Middle frontal gyrus (tissue), 1 donor: ENCODE data around the gene TNFRSF1A.
"Not testable (repeated sequence)": the region's sequence is repeated elsewhere in the genome, so short reads cannot be mapped to it uniquely, and the experiment has no call there.

ENCODE experiments used
- DNase-seq: peaks from one replicate; pipeline ENCODE4 v3.0.0-alpha.2; 2015; ENCODE audit warnings: low spot score; ENCODE audit errors: extremely low spot score

The TNFRSF1A gene

DNA sequence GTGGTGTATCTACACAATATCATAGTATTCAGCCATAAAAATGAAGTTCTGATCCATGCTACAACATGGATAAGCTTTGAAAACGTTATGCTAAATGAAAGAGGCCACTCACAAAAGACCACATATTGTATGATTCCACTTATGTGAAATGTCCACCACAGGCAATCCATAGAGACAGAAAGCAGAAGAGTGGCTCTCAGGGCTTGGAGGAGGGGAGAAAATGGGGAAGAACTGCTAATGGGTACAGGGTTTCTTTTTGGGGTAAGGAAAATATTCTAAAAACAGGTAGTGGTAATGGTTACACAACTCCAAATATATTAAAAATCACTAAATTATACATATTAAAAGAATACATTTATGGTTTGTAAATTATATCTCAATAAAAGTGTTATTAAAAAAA lies 17.0 kb upstream of the TNFRSF1A start:
- DNase-seq, result no peak

DNA sequence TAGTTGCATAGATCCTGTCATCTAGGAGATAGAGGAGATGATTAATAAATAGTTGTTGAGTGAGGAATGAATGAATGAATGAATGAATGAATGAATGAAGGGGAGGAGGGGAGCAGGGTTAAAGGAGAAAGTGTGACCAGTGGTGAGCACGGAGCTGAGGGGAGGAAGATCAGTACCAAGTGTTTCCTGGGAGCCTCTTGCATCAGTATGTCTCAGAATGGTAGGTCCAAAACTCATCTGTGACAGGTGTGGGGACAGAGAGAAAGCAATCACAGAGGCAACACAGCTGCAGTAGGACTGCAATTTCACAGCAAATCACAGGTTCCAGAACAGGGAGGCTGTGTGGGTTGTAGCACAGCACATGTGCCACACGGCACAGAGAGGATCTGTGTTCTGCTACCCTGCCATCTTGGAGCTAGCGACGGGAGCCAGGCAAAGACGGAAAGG lies 14.5 kb upstream of the TNFRSF1A start:
- DNase-seq, result no peak

DNA sequence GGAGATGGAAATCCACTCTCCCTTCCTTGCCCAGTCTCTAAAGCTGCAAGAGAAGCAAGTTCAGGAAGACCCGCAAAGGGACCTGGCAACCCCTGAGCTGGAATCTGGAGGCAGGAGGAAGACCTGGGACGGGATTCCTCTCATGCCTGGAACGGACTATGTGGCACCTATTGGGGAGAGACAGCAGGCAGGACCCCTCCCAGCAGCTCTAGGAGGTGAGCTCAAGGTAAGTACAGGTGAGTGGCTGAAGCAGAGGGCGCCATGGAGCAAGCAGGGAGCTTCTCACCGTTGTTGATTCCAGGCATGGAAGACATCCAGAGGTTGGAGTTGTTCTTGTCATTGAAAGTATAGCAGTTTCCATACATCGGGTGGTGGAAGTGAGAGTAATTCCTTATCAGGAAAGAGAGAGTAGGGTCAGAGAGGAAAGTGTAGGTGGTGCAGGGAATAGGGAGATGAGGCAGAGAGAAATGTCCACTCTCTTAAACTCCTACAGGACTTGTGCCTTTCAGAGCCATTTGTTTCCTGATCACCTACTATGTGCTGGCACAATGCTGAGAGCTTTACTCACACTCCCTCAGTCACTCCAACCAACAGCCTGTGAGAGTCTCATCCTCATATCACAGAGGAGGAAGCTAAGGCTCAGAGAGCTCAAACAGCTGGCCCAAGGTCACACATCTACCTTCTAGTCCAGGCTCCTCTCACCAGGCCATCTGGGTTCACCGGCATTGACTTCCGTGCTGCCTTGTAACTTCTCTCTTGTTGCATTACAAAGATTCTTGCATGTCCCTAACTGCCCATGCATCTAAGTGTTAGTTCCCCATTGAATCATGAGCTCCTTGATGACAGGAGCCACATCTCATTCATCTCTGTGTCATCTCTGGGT lies 13.9 kb upstream of the TNFRSF1A start:
- no peak for DNase-seq

DNA sequence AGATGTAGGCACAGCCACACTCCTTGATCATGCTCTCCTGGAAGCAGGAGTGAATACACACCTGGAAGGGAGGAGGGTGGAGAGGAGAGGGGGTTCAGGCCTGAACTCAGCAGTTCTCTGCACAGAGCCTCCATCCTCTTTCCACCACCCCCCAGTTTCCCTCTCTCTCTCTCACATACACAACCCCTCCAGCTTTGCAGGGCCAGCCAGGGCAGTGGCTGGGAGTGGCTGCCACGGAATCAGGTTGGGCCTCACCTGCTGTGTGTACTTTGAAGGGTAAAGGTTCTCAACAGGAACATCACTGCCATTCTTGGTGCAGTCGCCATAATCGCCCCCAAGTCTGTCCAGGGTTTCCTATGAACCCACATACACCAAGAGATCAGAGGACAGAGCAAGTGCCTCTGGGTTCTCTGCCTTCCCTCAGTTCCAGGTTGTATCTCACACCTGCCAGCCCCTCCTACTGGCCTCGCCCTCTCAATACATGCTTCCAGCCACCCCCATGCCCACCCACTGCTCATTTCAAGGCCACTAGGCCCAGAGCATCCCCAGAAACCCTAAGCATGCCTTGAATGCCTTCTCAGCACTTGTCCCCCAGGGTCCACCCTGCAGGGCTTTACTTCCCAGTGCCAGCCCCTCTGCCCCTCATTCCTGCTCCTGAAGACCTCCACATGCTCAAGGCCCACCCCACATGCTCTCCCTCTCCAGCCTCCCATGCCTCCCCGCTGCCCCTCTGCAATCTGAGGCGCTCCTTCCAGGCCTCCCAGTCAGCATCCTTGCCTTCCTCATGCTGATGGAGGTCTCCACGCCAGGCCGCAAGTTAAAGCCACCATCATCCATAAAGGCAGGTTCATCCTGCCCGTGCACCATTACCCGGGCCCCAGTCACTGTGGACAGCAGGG lies 12.9 kb upstream of the TNFRSF1A start:
- DNase-seq, result no peak

DNA sequence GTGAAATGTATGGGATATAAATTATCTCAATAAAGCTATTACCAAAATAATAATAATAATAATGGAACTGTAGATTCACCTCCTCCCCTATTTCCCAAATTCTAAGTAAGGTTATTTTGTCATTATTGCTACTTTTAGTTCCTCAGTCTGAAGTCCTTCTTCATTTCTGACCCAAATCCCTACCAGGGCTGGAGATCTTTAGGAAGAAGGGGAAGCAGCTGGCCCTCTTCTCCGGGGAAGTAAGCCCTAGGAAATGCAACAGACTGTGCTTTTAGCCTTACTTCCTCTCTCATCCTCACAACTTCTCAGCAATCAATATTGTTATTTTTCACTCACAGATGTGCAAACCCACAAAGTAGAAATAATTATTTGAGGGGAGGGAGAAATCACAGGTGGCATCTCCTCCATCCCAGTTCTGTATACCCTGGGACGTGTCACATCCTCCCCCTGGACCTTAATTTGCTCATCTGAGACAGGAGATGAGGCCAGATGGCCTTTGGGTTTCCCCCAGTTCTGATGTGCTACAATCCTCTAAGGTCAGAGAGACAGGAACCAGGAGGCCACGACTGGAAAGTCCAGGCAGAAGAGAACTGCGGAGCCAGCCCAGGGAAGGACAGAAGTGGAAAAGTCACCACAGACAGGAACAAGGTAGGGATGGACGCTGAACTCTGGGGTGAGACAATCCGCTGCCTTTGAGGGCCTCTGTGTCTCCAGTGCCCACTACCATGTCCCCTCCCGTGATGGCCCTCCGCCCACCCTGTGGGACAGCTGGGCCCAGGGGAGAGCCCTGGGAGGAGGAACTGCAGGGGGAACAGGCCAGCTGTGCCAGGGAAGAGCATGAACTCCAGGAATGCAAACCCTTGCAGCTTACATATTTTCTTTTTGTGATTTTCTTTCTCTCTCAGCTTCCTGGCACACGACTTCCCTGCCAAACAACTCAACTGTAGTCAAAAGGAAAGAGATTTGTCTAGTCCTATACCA lies 10.6 kb upstream of the TNFRSF1A start:
- no peak for DNase-seq

DNA sequence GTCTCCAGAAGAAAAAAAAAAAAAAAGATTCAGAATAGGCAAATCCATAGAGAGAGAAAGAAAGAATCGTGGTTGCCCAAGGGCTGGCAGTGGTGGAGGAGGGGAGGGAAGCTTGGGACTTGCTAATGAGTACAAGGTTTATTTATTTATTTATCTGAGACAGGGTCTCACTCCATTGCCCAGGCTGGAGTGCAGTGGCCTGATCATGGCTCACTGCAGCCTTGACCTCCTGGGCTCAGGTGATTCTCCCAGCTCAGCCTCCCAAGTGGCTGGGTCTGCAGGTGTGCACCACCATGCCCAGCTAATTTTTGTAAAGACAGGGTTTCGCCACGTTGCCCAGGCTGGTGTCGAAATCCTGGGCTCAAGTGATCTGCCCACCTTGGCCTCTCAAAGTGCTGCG lies 9.7 kb upstream of the TNFRSF1A start:
- no peak for DNase-seq

DNA sequence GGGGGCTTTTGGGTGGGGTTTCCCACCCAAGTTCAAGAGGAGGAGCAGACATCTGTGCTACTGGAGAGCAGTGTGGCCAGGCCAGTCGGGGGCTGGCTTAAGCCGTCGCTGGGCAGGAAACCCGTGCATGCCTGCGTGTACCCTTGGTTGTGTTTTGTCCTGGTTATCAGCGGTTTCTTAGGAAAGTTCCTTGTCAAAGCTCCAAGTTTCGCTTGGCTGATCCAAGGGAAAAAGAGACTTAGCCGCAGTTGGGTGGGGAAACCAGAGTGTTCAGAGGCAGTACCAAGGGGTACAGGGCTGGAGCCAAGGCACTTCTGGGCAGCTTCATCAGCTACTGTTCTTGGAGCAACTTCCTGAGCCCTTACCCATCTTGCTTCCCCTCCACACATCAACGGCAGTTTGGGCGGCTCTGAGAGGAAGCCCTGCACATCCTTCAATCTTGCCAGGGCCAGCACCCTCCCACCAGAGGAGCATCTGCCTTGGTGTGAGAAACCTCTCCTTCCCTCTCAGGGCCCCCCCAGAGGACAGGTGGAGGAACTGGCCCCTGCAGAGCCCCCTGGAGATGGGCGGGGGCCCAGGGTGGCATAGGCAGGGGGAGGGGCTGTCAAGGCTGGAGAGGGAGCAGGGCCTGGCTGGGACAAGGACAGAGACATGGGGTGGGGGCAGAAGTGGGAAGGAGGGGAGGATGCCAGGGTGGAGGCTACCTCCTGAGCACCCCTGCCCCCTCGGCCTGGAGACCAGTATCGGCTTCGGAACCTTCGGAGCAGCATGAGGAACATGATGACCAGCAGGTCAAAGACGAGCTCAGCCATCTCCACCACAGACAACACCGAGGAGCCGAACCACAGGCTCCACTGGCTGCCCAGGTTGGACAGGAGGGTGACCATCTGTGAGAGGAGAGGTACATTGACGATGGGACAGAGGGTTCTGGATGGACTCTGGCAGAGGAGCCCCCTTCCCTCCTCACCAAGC lies 5.8 kb upstream of the TNFRSF1A start:
- no peak for DNase-seq

DNA sequence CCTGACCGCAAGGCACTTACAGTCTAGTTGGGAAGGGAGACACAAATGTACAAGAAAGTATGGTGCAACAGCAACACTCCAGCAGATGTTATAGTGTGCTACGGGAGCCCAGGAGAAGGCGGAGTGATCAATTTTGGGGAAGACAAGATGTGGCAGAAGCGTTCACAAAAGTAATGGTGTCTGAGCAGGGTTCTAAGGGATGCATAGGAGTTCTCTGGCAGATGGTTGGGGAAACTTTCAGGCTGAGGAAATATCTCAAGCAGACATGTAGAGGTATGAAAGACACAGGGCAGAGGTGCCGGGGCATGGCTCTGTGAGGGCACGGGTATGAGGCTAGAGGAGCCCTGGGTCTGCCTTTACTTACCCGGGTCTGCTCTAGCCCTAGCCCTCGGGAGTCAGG lies 5.1 kb upstream of the TNFRSF1A start:
- no peak for DNase-seq

DNA sequence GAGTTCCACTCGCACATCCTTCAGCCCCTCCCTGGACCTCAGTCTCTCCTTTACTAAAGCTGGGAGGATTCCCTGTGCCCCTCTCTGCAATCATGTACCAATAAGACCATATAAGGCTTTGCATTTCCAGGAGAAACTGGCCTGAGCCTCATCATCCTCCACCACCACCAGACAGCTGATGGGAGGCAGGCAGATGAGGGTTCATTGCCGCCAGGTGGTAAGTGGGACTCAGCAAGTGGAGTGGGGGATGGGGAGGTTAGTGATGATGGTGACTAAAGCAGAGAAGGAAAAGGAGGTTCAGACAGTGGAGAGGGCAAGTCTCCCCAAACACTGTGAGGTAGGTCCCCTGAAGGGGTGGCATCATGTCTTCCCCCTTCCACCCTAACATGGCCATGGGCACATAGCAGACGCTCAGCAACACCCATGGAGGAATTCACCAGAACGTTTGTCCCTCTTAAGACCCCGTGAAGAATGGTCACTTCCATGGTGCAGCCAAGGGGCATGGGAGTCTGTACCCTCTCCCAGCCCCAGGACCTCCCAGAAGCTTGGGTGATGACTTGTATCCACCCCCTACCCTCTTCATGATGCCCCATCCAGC lies 4.5 kb upstream of the TNFRSF1A start:
- DNase-seq, result no peak

DNA sequence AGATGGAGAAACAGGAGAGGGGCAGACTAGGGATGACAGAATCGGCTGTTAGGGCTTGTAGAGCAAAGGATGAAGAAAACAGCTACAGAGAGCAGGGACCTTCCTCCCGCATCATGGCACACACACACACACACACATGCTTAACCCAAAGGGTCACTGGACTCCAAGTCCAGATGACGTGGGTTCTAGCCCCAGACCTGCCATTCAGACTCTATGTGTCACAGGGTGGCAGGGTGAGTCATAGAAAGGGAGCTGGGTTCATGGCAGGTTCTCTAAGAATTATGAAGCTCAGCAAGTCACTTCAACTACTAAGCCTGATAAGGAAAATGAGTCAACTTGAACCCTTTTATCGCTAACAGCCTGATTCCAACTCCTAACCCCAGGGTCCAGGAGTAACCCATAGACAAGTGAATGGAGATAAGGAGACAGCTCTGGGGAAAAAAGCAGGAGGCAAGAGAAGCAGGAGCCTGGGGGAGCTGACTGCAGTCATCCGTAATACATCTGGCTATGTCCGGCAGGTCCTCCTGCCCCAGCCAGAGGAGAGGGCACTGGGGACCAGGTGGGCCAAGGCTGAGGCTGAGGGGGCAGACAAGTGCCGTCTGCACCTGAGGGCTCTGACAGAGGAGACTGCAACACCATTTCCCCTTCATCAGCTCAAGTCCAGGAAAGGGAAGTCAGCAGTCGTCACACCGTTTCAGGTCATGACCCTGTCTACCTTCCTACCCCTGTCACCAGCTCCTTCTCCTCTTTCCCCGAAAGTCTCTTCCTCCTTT lies 3.6 kb upstream of the TNFRSF1A start:
- no peak for DNase-seq

DNA sequence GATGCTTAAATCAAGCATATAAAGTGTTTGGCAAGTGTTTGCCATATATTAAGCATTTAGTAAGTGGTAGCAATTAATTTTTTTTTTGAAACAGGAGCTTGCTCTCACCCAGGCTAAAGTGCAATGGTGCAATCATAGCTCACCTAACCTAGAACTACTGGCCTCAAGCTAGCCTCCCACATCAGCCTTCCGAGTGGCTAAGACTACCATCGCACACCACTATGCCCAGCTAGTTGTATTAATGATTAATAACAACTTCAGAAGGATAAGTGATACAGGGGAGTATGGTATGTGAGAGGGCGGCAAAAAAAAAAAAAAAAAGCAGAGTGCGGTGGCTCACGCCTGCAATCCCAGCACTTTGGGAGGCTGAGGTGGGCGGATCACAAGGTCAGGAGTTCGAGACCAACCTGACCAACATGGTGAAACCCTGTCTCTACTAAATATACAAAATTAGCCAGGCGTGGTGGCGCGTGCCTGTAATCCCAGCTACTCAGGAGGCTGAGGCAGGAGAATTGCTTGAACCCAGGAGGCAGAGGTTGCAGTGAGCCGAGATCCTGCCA lies 2.3 kb upstream of the TNFRSF1A start:
- DNase-seq, result not testable (repeated sequence)

DNA sequence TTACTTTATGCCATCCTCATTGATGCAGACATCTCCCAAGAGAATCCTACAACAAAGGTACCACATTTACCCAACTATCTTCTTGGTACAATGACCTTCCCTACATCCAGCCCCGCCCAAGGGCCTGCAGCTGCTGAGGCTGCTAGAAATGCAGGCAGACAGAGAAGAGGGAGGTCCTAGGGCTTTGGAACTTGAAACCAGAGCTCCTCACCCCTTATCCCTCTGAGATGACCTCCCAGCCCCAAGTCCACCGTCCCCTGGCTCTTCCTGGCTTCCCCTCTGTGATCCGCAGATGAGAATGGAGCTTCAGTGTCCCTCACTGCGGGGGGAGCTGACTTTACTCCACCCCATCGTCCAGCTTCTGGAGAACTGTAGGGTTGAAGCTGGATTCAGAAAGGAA lies 1.6 kb upstream of the TNFRSF1A start:
- DNase-seq, result no peak

DNA sequence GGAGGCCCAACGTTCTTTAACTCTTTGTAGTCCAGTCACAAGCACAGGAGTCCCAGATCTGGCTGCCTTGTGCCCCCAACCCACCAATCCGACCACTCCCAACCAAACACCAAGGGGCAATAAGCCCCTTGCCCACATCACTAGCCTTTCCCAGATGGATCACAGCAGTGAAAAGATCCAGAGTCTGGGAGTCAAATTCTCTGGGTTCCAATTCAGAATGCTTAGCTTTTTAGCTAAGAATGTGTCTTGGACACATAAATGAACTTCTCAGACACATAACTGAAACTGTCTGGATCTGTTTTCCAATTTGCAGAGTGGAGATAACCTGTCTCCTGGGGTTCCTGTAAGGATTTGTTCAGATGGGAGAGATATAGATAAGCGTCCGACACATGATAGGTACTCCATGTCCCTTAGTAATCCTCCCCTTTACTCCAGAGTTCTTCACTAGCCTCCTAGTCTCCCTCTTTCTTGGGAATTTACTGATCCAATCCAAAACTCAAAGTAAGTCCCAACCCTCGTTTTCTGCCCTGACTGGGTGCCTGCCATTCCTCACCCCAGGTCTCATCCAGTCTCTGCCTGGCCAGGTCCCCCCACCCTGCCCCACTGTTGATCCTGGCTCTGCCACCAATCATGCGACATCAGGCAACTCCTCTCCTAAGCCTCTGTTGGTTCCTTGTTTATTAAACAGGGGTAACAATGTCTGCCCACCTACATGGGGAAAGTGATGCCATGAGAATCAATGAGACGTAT lies 439 bp upstream of the TNFRSF1A start:
- DNase-seq, result no peak

DNA sequence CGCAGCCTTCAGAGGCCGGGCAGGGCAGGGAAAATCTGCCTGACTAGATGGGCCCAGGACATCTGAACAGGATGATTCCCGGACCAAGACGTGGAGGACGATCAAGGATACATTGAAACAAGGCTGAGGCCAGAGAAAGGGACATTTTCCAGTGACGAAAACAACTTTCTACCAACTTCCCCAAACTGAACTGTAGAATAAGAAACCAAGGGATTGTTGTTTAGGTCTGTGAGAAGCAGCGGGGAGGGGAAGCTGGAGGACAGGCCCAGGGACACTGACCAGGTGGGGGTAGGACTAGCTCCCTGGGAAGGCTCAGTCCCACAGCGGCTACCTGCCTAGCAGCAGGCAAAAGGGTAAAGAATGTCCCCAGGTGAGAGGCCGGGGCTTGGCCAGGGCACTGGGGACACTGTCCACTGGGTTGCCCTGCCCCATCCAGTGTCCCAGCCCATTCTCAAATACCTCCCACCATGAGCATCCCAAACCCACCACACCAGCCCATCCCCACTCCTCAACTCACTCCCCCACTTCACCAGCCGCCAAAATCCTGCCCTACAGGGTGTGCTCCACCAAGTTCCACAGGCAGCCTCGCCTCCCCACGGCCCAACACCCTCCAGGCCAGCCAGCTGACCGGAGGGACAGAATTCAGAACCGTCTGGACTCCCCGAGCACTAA lies 995 bp downstream of the TNFRSF1A start:
- no peak for DNase-seq

DNA sequence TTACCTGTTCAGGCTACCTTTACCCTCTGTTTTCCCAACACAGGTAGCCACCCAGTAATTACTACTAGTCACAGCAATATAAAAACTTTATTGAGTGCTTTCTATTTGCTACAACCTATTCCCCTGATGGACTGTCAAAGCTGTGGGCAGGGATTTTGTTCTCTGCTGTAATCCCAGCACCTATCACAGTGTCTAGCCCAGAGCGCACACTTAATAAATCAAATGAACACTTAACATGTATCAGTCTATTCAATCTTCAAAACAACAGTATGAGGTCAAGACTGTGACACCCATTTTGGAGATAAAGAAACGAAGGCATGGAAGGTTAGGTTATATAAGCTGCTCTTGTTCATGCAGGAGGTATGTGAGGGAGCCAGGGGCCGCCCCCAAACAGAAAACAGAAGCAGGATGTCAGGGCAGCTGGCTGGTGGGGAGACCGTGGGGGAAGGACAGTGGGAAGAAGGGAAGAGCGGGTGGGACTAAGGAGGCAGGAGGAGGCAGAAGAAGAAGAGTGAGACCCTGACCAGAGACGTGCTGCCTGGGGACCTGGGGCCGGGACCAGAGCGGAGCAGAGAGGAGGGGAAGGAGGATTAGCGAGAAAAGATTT lies 1.7 kb downstream of the TNFRSF1A start:
- no peak for DNase-seq

DNA sequence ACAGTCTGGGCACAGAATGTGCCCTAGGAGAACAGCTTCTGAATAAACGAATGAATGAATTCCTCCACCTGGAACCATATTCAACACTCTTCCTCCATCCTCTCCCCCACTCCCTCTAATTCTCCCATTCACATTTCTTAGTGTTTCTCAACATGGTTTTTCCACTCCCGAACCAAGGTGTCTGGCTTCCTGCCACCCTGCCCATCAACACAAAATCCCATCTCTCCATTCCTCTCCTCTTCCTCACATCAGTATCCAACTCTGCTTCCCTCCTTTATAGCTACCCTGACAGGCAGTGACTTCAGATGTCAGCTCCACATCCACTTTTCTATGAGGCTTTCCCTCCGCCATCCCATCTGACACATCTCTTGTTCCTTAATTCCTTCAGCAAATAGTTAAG lies 2.9 kb downstream of the TNFRSF1A start:
- DNase-seq, result no peak

DNA sequence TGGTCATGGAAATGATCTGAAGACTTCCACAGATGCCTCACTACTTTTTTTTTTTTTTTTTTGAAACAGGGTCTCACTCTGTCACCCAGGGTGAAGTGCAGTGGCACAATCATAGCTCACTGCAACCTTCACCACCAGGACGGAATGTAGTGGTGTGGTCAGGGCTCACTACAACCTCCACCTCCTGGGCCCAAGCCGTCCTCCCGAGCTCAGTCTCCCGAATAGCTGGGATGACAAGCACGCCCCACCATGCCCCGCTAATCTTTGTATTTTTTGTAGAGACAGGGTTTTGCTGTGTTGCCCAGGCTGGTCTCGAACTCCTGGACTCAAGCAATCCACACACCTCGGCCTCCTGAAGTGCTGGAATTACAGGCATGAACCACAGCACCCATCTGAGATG lies 3.3 kb downstream of the TNFRSF1A start:
- not testable (repeated sequence) for DNase-seq
